ENCODE data around the gene STUM.

- TF ChIP-seq CTCF (IDR thresholded peaks at IDR 0.05; ENCODE audit: borderline replicate concordance, extremely low read depth, low read length, poor library complexity, severe bottlenecking) (no peak), EZH2 (IDR thresholded peaks at IDR 0.05; ENCODE audit: borderline replicate concordance, low read depth, low read length, severe bottlenecking) (no peak)
Measured at GRCh38 chr1:226593541-226593940, 45.0 kb downstream of the STUM start.

All from DND-41 (cell line).